HG02642 (cell line): Measurements from ENCODE around the gene MAP1A.
"Not testable (repeated sequence)": the region's sequence is repeated elsewhere in the genome, so short reads cannot be mapped to it uniquely, and the experiment has no call there.

Source experiments
- ATAC-seq: cut with Tn5 transposase; IDR thresholded peaks from one replicate; pipeline ENCODE4 v1.9.1; 2021; ENCODE audit warnings: mild to moderate bottlenecking; ENCODE audit not compliant: unreplicated experiment, poor library complexity

MAP1A gene

DNA sequence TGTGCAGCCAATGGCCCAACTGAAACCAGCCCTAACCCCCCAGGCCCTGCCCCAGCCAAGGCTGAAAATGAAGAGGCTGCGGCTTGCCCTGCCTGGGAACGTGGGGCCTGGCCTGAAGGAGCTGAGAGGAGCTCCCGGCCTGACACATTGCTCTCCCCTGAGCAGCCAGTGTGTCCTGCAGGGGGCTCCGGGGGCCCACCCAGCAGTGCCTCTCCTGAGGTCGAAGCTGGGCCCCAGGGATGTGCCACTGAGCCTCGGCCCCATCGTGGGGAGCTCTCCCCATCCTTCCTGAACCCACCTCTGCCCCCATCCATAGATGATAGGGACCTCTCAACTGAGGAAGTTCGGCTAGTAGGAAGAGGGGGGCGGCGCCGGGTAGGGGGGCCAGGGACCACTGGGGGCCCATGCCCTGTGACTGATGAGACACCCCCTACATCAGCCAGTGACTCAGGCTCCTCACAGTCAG is 11.2 kb downstream of the MAP1A start:
- ATAC-seq = no peak

DNA sequence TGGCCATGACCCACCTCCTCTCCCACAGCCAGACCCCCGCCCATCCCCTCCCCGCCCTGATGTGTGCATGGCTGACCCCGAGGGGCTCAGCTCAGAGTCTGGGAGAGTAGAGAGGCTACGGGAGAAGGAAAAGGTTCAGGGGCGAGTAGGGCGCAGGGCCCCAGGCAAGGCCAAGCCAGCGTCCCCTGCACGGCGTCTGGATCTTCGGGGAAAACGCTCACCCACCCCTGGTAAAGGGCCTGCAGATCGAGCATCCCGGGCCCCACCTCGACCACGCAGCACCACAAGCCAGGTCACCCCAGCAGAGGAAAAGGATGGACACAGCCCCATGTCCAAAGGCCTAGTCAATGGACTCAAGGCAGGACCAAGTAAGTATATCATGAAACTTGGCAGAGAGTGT is 11.7 kb downstream of the MAP1A start:
- no peak for ATAC-seq

DNA sequence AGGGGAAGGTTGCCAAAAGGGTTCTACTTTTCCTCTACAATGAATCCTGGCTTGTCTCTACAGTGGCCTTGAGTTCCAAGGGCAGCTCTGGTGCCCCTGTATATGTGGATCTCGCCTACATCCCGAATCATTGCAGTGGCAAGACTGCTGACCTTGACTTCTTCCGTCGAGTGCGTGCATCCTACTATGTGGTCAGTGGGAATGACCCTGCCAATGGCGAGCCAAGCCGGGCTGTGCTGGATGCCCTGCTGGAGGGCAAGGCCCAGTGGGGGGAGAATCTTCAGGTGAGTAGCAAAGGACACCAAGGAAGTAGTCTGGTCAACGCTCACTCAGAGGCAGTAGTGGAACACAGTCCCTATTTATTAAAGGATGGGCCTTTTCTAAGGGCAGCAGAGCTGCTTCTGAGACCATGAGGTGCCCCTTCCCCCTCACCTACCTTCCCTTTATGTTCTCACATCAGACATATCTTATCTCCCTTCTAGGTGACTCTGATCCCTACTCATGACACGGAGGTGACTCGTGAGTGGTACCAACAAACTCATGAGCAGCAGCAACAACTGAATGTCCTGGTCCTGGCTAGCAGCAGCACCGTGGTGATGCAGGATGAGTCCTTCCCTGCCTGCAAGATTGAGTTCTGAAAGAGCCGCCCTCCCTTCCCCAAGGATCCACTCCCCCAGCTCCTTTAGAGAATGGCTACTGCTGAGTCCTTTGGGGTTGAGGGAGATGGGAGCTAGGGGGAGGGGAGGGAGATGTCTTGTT is 12.4 kb downstream of the MAP1A start:
- ATAC-seq = no peak

DNA sequence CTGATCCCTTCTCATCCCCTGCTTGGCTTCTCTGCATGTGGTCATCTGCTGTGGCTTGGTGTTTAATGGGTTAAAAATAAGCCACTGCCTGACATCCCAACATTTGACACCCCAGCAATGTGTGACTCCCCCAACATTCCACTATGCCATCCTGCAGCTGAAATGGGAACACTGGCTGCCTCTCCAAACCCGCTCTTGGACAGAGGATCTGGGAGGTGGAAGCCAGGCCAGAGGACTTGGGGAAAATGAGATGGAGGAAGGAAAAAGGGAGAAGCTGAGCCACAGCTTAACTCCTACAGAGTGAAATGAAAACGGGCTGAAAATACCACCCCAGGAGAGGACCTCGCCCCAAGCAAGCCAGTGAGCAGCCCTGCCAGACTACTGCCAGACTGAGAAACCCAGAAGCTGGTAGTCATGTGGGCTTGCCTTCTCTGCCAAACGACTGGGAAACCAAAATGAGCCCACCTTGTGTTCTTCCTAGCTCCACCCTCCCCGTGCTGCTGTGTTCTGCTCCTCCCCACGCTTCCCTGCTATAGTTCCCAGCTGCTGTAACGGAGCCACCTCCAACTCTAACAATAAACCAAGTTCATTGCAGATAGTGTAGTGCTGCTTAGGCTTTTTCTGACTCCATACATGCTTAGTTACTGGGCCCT is 13.7 kb downstream of the MAP1A start:
- ATAC-seq = no peak

DNA sequence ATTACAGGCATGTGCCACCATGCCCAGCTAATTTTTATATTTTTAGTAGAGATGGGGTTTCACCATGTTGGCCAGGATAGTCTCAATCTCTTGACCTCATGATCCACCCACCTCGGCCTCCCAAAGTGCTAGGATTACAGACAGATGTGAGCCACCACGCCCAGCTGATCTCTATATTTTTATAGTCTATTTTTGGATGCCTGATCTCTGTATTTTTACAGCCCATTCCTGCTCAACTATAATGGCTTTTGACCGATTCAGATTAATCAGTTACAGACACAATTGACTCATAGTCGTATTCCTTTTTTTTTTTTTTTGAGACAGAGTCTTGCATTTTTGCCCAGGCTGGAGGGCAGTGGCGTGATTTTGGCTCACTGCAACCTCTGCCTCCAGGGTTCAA is 15.4 kb downstream of the MAP1A start:
- not testable (repeated sequence) for ATAC-seq

DNA sequence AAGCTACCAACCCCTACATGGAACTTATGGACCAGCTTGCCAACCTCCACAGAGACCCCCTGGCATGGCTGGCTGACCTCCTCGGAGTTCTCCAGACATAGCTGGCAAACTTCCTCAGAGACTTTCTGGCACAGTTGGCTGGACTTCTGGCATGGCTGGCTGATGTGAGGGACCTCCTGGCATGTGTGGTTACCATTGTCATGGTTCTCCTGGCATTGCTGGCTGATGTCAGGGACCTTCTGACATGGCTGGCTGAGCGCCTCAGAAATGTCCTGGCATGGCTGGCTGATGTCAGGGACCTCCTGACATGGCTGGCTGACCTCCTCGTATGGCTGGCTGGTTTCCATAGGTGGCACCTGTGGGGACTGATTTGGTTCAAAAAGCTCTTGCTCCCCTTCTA is 17.5 kb downstream of the MAP1A start:
- no peak for ATAC-seq

DNA sequence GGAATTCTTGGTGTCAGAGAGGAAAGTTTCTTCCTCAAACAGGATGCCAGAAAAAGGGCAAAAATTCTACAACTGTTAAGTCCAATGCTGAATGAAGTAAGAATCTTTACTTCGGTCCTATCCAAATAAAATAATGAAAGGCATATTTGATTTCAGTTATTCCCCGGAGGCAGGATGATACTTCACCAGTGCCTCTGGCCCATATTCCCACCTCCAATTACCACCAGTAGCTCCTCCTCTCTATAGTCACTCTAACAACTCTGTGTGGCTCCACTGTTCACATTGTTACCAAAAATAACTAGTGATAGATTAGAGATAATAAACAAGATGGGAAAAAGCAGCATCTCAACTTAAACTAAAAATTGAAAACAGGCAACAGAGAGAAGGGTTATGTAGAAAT is 20.7 kb downstream of the MAP1A start:
- ATAC-seq = no peak

DNA sequence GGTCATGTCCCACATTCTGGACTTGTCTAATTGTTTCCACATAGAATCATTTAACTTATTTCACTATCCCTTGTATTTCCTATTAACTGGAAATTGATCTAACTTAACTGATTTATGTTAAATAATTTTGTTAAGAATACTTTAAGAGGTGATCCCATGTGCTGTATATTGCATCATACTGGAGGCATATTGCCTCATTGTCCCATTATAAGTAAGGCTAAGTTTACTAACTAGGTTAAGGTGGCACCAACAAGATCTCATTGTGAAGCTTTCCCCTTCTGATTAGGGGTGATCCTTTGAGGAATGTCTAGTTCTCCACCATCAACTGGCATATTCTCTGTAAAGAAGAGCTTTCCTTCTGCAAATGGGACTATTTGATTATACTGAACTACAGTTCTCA is 24.4 kb downstream of the MAP1A start:
- ATAC-seq = no peak

DNA sequence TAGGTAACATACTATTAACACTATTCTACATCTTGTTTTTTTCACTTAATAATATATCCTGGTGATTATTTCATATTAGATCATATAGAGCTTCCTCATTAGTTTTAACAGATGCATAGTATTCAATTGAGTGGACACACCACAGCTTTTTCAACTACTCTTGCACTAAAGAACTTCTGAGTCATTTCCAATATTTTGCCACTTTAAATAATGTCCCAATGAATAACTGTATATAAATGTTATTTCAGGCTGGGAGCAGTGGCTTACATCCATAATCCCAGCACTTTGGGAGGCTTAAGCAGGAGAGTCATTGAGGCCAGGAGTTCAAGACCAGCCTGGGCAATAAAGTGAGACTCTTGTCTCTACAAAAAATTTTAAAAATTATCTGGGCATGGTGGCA is 26.9 kb downstream of the MAP1A start:
- no peak for ATAC-seq

DNA sequence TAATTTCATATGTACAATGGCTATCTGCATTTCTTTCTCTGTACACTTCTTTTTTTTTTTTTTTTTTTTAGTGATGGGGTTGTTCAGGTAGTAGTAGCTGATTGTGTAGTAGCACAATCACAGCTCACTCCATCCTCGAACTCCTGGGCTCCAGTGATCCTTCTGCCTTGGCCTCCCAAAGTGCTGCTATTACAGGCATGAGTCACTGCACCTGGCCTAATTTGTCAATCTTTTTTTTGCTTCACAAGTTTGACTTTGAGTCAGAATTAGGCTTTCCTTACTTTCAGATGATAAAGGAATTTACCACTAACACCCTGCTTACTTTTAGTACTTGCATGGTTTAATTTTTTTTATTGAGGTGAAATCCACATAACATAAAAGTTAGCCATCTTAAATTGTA is 28.0 kb downstream of the MAP1A start:
- ATAC-seq = no peak

DNA sequence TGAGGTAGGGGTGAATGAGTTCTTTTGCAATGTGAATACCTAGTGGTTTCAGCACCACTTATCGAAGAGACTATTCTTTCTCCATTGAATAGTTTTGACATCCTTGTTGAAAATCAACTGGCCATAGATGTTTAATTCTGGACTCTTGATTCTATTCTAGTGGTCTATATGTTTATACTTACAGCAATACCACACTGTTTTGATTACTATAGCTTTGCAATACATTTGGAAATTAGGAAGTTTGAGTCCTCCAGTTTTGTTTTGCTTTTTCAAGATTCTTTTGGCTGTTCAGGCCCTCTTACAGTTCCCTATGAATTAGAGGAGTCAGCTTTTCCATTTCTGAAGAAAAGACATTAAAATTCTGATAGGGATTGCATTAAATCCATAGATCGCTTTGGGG is 30.1 kb downstream of the MAP1A start:
- no peak for ATAC-seq

DNA sequence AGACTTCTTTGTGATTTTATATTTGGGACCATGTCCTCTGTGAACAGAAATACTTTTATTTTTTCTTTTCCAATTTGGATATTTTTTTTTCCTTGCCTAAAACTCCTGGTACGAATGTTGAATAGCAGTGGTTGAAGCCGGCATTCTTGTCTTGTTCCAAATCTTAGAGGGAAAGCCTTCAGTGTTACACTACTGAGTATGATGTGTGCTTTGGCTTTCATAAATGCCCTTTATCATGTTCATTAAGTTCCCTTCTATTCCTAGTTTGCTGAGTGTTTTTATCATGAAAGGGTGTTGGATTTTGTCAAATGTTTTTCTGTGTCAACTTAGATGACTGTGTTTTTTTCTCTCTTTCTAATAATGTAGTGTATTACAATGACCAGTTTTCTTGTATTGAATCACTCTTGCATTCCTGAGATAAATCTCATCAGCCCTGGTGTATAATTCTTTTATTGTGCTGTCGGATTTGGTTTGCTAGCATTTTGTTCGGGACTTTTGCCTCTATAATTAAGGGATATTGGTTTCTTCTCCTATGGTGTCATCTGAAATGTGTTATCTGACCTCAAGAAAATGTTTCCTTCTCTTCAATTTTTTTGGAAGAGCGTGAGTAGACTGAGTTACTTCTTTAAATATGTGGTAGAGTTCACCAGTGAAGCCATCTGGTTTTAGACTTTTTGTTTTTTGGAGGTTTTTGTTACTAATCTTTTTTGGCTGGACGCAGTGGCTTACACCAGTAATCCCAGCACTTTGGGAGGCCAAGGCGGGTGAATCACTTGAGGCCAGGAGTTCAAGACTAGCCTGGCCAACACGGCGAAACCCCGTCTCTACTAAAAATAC is 33.3 kb downstream of the MAP1A start:
- ATAC-seq = no peak

DNA sequence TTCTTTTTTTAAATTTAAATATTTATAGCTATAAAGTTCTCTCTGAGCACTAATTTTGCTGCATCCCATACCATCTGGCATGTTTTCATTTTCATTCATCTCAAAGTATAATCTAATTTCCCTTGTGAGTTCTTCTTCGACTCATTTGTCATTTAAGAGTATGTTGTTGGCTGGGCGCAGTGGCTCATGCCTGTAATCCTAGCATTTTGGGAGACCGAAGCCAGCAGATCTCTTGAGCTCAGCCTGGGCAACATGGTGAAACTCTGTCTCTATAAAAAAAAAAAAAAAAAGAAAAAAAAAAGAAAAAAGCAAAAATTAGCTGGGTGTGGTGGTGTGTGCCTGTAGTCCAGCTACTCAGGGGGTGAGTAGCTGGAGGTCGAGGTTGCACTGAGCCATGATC is 34.8 kb downstream of the MAP1A start:
- no peak for ATAC-seq

DNA sequence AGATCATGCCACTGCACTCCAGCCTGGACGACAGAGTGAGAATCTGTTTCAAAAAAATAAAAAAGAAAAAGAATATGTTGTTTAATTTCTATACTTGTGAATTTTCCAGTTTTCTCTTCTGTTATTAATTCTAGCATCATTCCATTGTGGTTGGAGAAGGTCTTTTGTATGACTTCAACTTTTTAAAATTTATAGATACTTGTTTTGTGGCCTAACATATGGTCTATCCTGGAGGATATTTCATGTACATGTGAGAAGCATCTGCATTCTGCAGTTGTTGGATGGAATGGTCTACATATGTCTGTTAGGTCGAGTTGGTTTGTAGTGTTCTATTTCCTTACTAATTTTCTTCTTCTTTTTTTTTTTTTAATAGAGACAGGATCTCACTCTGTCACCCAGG is 35.6 kb downstream of the MAP1A start:
- ATAC-seq = no peak

DNA sequence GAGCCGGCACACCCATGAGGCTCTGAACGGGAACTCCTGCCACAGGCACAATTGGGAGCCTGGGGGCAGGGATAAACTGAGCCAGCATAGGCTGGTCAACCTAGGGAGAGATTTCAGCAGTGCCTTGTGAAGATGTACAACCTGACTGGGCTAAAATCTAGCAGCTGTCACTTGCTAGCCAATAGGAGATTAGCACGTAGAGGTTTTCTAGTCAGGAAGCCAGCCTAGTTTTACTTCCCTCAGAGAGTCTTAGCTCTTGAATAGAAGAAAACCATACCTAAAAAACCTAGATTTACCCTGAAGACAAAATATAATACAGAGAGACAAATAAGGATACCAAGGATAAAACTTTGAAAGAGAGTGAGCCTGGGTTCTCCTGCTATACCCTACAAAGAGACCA is 45.3 kb downstream of the MAP1A start:
- ATAC-seq = not testable (repeated sequence)

DNA sequence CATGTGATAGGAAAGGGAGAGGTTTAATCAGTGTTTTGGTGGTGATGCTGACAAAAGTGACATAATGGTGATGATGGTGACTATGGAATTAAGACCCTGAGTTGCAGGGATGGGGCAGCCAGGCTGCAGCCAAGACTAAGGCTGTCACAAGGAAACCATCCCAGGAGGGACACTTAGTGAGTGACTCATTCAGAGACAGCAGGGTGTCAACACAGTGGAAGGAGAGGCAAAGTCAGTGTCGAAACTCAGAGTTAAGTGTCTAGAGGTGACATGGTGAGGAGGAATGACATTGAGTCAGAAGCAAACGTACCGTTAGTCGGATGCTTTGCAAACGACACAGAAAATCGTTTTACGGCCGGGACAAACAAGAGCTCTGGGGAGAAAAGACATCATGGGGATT is 46.4 kb downstream of the MAP1A start:
- not testable (repeated sequence) for ATAC-seq

DNA sequence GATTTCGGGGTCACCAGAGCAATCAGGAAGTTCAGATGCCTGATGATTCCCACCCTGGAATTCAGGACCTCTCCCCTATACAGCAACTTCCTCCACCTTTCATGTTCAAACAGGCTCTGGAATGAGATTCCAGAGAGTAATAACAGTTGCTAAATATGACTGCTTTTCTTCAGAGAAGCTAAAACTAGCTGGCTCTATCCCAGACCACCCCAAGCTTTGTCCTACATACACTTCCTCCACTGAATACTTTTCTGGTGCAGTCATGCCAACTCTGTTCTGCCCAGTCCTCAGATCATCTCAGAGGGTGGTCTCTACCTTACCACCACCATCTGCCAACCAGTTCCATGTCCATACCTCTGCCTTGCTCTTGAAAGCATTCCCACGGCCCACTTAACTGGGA is 49.2 kb downstream of the MAP1A start:
- not testable (repeated sequence) for ATAC-seq

DNA sequence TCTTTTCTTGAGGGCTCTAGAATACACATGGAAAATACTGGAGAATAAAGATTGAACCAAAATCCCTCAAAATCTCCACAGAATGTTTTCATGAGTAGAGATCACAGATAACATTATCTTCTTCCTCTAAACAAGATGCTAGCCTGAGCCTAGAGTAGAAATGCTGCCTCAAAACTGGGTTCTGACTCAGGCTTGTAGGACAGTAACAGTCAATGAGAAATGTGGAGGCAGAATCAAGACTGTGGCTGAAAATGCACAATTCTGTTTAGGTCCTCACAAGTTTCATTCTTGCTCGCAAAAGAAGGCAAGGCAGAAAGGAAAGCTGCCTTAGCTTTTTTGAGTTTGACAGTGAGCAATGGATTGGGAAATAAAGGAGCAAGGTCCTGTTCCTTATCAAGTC is 57.2 kb downstream of the MAP1A start:
- ATAC-seq = not testable (repeated sequence)
